DND-41 (cell line): ENCODE measurements around the gene LONRF3.

Source experiments
- ATAC-seq: fragments of 200-7000 bp; cut with Tn5 transposase; 3 replicates; pipeline ENCODE4 v1.9.1; 2021; ENCODE audit warnings: low read depth; ENCODE audit not compliant: insufficient read depth
- DNase-seq: peaks from one replicate; pipeline ENCODE4 v3.0.0-alpha.2; 2020
- H2AFZ ChIP-seq: 2 replicates; pipeline ENCODE4 v1.6.0; 2012; ENCODE audit warnings: low read depth, low read length
- H3K27ac ChIP-seq: 2 replicates; pipeline ENCODE4 v1.5.1; 2012; ENCODE audit warnings: low read length, inconsistent platforms
- H3K27me3 ChIP-seq: fragments of 200-600 bp; sonication (generic); 2 replicates; pipeline ENCODE4 v1.6.0; 2012; ENCODE audit warnings: low read length, mild to moderate bottlenecking, inconsistent platforms; ENCODE audit not compliant: insufficient read depth, poor library complexity
- H3K36me3 ChIP-seq: 2 replicates; pipeline ENCODE4 v1.5.1; 2012; ENCODE audit warnings: low read length, inconsistent platforms; ENCODE audit not compliant: insufficient read depth
- H3K4me1 ChIP-seq: 2 replicates; pipeline ENCODE4 v1.5.1; 2012; ENCODE audit warnings: mild to moderate bottlenecking, low read length; ENCODE audit not compliant: insufficient read depth
- H3K4me2 ChIP-seq: 2 replicates; pipeline ENCODE4 v1.6.0; 2012; ENCODE audit warnings: mild to moderate bottlenecking, moderate library complexity, low read length, inconsistent platforms; ENCODE audit not compliant: insufficient read depth
- H3K4me3 ChIP-seq, 2 experiments: fragments of 200-600 bp in 1 of 2; shearing (Covaris generic) in 1 of 2; 2 replicates each; pipeline ENCODE4 v1.5.1; 2012 to 2016; ENCODE audit warnings: inconsistent platforms in 2 of 2, low read length in 2 of 2, mild to moderate bottlenecking in 2 of 2, low read depth in 1 of 2, moderate library complexity in 1 of 2
- H3K79me2 ChIP-seq: 2 replicates; pipeline ENCODE4 v1.6.0; 2012; ENCODE audit warnings: low read length, inconsistent platforms; ENCODE audit not compliant: insufficient read depth
- H3K9ac ChIP-seq: 2 replicates; pipeline ENCODE4 v1.6.0; 2012; ENCODE audit warnings: low read depth, mild to moderate bottlenecking, inconsistent platforms, low read length, moderate library complexity
- H3K9me3 ChIP-seq: 2 replicates; pipeline ENCODE4 v1.5.1; 2012; ENCODE audit warnings: low read length, moderate library complexity, mild to moderate bottlenecking, inconsistent platforms; ENCODE audit not compliant: insufficient read depth, severe bottlenecking
- H4K20me1 ChIP-seq: 2 replicates; pipeline ENCODE4 v1.6.0; 2012; ENCODE audit warnings: low read length; ENCODE audit not compliant: insufficient read depth
- EZH2 ChIP-seq: IDR thresholded peaks from 3 replicates; pipeline ENCODE4 v1.6.1; 2012; ENCODE audit warnings: borderline replicate concordance, low read depth, mild to moderate bottlenecking, moderate library complexity, low read length, inconsistent platforms; ENCODE audit not compliant: severe bottlenecking
- TF ChIP-seq, protein P1 (sequence below): IDR thresholded peaks from 2 replicates; pipeline ENCODE4 v1.5.1; 2012; ENCODE audit warnings: borderline replicate concordance, low read length, moderate library complexity, mild to moderate bottlenecking; ENCODE audit not compliant: poor library complexity, severe bottlenecking; ENCODE audit errors: extremely low read depth

Gene LONRF3

GRCh38 chrX:118974908-118975671 is 672 bp downstream of the LONRF3 start:
- DNase-seq (no peak), ATAC-seq (no peak)
- Histone ChIP-seq H3K27ac (no peak overlapping the region), H3K4me1 (no peaks in the 10 kb centered on the region), H2AFZ (no peak overlapping the region), H3K9ac (no peak overlapping the region), H3K9me3 (no peaks in the 10 kb centered on the region), H3K27me3 (peaks cover 2% of the 10 kb centered on the region), H3K4me2 (no peak overlapping the region), H3K36me3 (no peaks in the 10 kb centered on the region), H4K20me1 (no peaks in the 10 kb centered on the region), H3K4me3 (no peak overlapping the region), H3K79me2 (no peaks in the 10 kb centered on the region)
- TF ChIP-seq, protein P1, sequence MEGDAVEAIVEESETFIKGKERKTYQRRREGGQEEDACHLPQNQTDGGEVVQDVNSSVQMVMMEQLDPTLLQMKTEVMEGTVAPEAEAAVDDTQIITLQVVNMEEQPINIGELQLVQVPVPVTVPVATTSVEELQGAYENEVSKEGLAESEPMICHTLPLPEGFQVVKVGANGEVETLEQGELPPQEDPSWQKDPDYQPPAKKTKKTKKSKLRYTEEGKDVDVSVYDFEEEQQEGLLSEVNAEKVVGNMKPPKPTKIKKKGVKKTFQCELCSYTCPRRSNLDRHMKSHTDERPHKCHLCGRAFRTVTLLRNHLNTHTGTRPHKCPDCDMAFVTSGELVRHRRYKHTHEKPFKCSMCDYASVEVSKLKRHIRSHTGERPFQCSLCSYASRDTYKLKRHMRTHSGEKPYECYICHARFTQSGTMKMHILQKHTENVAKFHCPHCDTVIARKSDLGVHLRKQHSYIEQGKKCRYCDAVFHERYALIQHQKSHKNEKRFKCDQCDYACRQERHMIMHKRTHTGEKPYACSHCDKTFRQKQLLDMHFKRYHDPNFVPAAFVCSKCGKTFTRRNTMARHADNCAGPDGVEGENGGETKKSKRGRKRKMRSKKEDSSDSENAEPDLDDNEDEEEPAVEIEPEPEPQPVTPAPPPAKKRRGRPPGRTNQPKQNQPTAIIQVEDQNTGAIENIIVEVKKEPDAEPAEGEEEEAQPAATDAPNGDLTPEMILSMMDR = no peak
- no peak for TF ChIP-seq EZH2

GRCh38 chrX:118975831-118976598 is 1.6 kb downstream of the LONRF3 start:
- Histone ChIP-seq H3K4me2 (no peak overlapping the region), H3K4me3 (no peak overlapping the region), H2AFZ (no peak overlapping the region), H3K9ac (no peak overlapping the region), H3K4me1 (no peaks in the 10 kb centered on the region), H3K27ac (no peak overlapping the region), H3K9me3 (no peaks in the 10 kb centered on the region), H3K79me2 (no peaks in the 10 kb centered on the region), H3K27me3 (peaks cover 2% of the 10 kb centered on the region), H4K20me1 (no peaks in the 10 kb centered on the region), H3K36me3 (no peaks in the 10 kb centered on the region)
- ATAC-seq (no peak), DNase-seq (no peak)
- TF ChIP-seq, protein P1 = no peak
- no peak for TF ChIP-seq EZH2

- Histone ChIP-seq H3K4me1 (no peaks in the 10 kb centered on the region), H3K27ac (no peak overlapping the region), H3K4me2 (no peak overlapping the region), H3K36me3 (no peaks in the 10 kb centered on the region), H2AFZ (no peak overlapping the region), H3K9ac (no peak overlapping the region), H3K4me3 (no peak overlapping the region), H3K79me2 (no peaks in the 10 kb centered on the region), H3K27me3 (no peaks in the 10 kb centered on the region), H3K9me3 (no peaks in the 10 kb centered on the region), H4K20me1 (no peaks in the 10 kb centered on the region)
- no peak for ATAC-seq
- TF ChIP-seq, protein P1 = no peak
- TF ChIP-seq EZH2 = no peak
- no peak for DNase-seq
Measured at GRCh38 chrX:118976599-118977340, 2.4 kb downstream of the LONRF3 start.
